Activated T-cell treated with anti-CD3 and anti-CD28 coated beads, Interleukin-2, amount 50 U/mL, for 72 hours (primary cell): ENCODE data around the gene OR13H1. TPM values are rescaled to one million over a fixed set of nuclear protein-coding genes. Genes with fewer than 3 reads are reported as not detected.
"Not testable (repeated sequence)": the region's sequence is repeated elsewhere in the genome, so short reads cannot be mapped to it uniquely, and the experiment has no call there.

Source experiments
- ATAC-seq, 2 donors: fragments of 150-1000 bp; cut with Tn5 transposase; replicated peaks in 1 of 2; 2 replicates each; pipeline ENCODE4 v1.10.0; 2021; ENCODE audit warnings: moderate library complexity in 2 of 2, mild to moderate bottlenecking in 1 of 2
- DNase-seq, 2 donors: peaks; one replicate each; pipeline ENCODE4 v3.0.0; 2021 to 2022; ENCODE audit warnings: mixed read lengths in 1 of 2
- H3K27ac Mint-ChIP-seq: one replicate; pipeline ENCODE4 v1.8.0; 2022; ENCODE audit warnings: mild to moderate bottlenecking, moderate library complexity, mixed read lengths
- H3K27me3 Mint-ChIP-seq: one replicate; pipeline ENCODE4 v1.8.0; 2022; ENCODE audit warnings: low read depth, mixed read lengths
- H3K36me3 Mint-ChIP-seq, 2 donors: one replicate each; pipeline ENCODE4 v1.8.0; 2022; ENCODE audit warnings: mixed read lengths in 2 of 2, mild to moderate bottlenecking in 1 of 2; ENCODE audit not compliant: insufficient read depth in 2 of 2
- H3K4me1 Mint-ChIP-seq: one replicate; pipeline ENCODE4 v1.8.0; 2022; ENCODE audit warnings: low read depth, mixed read lengths
- H3K4me3 Mint-ChIP-seq, 2 donors: one replicate each; pipeline ENCODE4 v1.8.0; 2022; ENCODE audit warnings: mild to moderate bottlenecking in 2 of 2, mixed read lengths in 2 of 2, moderate library complexity in 2 of 2
- H3K9me3 Mint-ChIP-seq, 2 donors: one replicate each; pipeline ENCODE4 v1.8.0; 2022; ENCODE audit warnings: mixed read lengths in 2 of 2
- total RNA-seq, 2 donors: library from RNA; stranded (reverse); gene quantifications; one replicate each; pipeline ENCODE4 v1.2.3, GENCODE V29; 2022

Gene OR13H1
- total RNA-seq, 2 donors from 2014 or later: not detected

GRCh38 chrX:131577999-131578734, 34.3 kb downstream of the OR13H1 start:
- no peak for DNase-seq

GRCh38 chrX:131578735-131579367, 35.0 kb downstream of the OR13H1 start:
- DNase-seq, H3K4me3 Mint-ChIP-seq, H3K9me3 Mint-ChIP-seq, H3K27ac Mint-ChIP-seq, ATAC-seq, H3K36me3 Mint-ChIP-seq, H3K4me1 Mint-ChIP-seq: not testable (repeated sequence)
- H3K27me3 Mint-ChIP-seq: peaks cover 24% of the 10 kb centered on the region

More at GRCh38 chrX:131577999-131578734, 34.3 kb downstream of the OR13H1 start:
- no peak for ATAC-seq
- no peaks in the 10 kb centered on the region for H3K9me3 Mint-ChIP-seq
- H3K27me3 Mint-ChIP-seq: peaks cover 31% of the 10 kb centered on the region
- H3K36me3 Mint-ChIP-seq: no peaks in the 10 kb centered on the region
- no peaks in the 10 kb centered on the region for H3K4me1 Mint-ChIP-seq
- no peak overlapping the region for H3K4me3 Mint-ChIP-seq
- H3K27ac Mint-ChIP-seq: no peak overlapping the region

GRCh38 chrX:131588995-131589394, 45.1 kb downstream of the OR13H1 start:
- ATAC-seq (no peak), DNase-seq (no peak)
- H3K27ac Mint-ChIP-seq: no peak overlapping the region
- no peaks in the 10 kb centered on the region for H3K9me3 Mint-ChIP-seq
- no peaks in the 10 kb centered on the region for H3K4me1 Mint-ChIP-seq
- H3K27me3 Mint-ChIP-seq: peaks cover 12% of the 10 kb centered on the region
- no peaks in the 10 kb centered on the region for H3K36me3 Mint-ChIP-seq
- no peak overlapping the region for H3K4me3 Mint-ChIP-seq
